A673 (cell line): ENCODE results near the gene VAV2.

Experiments
- CTCF ChIP-seq: fragments of 300-800, 200-600 bp; sonication (generic); conservative IDR thresholded peaks from 2 replicates; pipeline ENCODE4 v1.5.1; 2017; ENCODE audit warnings: low read depth, mild to moderate bottlenecking, antibody characterized with exemption, low read length, moderate library complexity, mixed read lengths
- EZH2 ChIP-seq: fragments of 200-600 bp; sonication (generic); IDR thresholded peaks from 2 replicates; pipeline ENCODE4 v1.6.1; 2017; ENCODE audit warnings: borderline replicate concordance, low read depth, mild to moderate bottlenecking, mixed read lengths, antibody characterized with exemption, low read length; ENCODE audit not compliant: poor library complexity, severe bottlenecking

- TF ChIP-seq CTCF (no peak), EZH2 (no peak)
These were observed 130.4 kb downstream of the VAV2 start for GRCh38 chr9:133861692-133862091.
